Measurements from ENCODE around the gene TUBB3. TPM values are rescaled to one million over a fixed set of nuclear protein-coding genes. Genes with fewer than 3 reads are reported as not detected.
"Not testable (repeated sequence)": the region's sequence is repeated elsewhere in the genome, so short reads cannot be mapped to it uniquely, and the experiment has no call there.

The TUBB3 gene
- polyA plus RNA-seq, 4 donors, result 0.89 to 42.0 (median 4.6) TPM

- DNase-seq; H3K27me3 ChIP-seq (ENCODE audit: control insufficient read depth in 3 of 3, insufficient read depth in 3 of 3, low read length in 3 of 3); FAIRE-seq; H3K27ac ChIP-seq (ENCODE audit: low read depth in 1 of 3, low read length in 2 of 3); H3K4me3 ChIP-seq (ENCODE audit: low read depth in 1 of 3, low read length in 3 of 3): not testable (repeated sequence)
- peaks cover 0 to 41% (median 2%) of the 10 kb centered on the region in 3 donors for H3K36me3 ChIP-seq (ENCODE audit: control insufficient read depth in 3 of 3, insufficient read depth in 2 of 3, low read depth in 1 of 3, low read length in 3 of 3)
- 87 to 89% (median 89%) methylated on average over 5 of the region's 5 CpGs for WGBS, 3 donors
- peaks cover 2 to 13% (median 10%) of the 10 kb centered on the region in 3 donors for H3K4me1 ChIP-seq (ENCODE audit: control insufficient read depth in 3 of 3, insufficient read depth in 2 of 3, low read depth in 1 of 3, low read length in 2 of 3)
- peaks cover 0 to 26% of the 10 kb centered on the region in 2 donors for H3K9me3 ChIP-seq (ENCODE audit: control insufficient read depth in 2 of 2, insufficient read depth in 1 of 2, low read depth in 1 of 2, low read length in 1 of 2)
Measured at GRCh38 chr16:89967436-89967835, 44.3 kb downstream of the TUBB3 start.

GRCh38 chr16:89968074-89968473, 44.9 kb downstream of the TUBB3 start:
- Histone ChIP-seq H3K4me1 (ENCODE audit: control insufficient read depth in 3 of 3, insufficient read depth in 2 of 3, low read depth in 1 of 3, low read length in 2 of 3) (peaks cover 2 to 14% (median 10%) of the 10 kb centered on the region in 3 donors), H3K36me3 (ENCODE audit: control insufficient read depth in 3 of 3, insufficient read depth in 2 of 3, low read depth in 1 of 3, low read length in 3 of 3) (peaks cover 0 to 36% (median 2%) of the 10 kb centered on the region in 3 donors), H3K9me3 (ENCODE audit: control insufficient read depth in 2 of 2, insufficient read depth in 1 of 2, low read depth in 1 of 2, low read length in 1 of 2) (peaks cover 0 to 26% of the 10 kb centered on the region in 2 donors)
- H3K27ac ChIP-seq (ENCODE audit: low read depth in 1 of 3, low read length in 2 of 3); H3K27me3 ChIP-seq (ENCODE audit: control insufficient read depth in 3 of 3, insufficient read depth in 3 of 3, low read length in 3 of 3); FAIRE-seq; DNase-seq; H3K4me3 ChIP-seq (ENCODE audit: low read depth in 1 of 3, low read length in 3 of 3): not testable (repeated sequence)
- 84 to 91% (median 86%) methylated on average over 11 of the region's 11 CpGs for WGBS, 3 donors

- FAIRE-seq, result no peak
- no peak overlapping the region for H3K27ac ChIP-seq (ENCODE audit: low read depth in 1 of 3, low read length in 2 of 3)
- 85 to 91% (median 90%) methylated on average over 6 of the region's 6 CpGs for WGBS, 3 donors
Measured at GRCh38 chr16:89969741-89970410, 46.7 kb downstream of the TUBB3 start.

GRCh38 chr16:89971495-89972243, 48.5 kb downstream of the TUBB3 start:
- Histone ChIP-seq H3K27ac (ENCODE audit: low read depth in 1 of 3, low read length in 2 of 3) (peak overlapping the region in 2 of 3 donors; percentile 95 to 96), H3K4me1 (ENCODE audit: control insufficient read depth in 3 of 3, insufficient read depth in 2 of 3, low read depth in 1 of 3, low read length in 2 of 3) (peaks cover 6 to 34% (median 12%) of the 10 kb centered on the region in 3 donors), H3K36me3 (ENCODE audit: control insufficient read depth in 3 of 3, insufficient read depth in 2 of 3, low read depth in 1 of 3, low read length in 3 of 3) (peaks cover 0 to 12% (median 0%) of the 10 kb centered on the region in 3 donors), H3K4me3 (ENCODE audit: low read depth in 1 of 3, low read length in 3 of 3) (peak overlapping the region; percentile 74 to 98 (median 88)), H3K9me3 (ENCODE audit: control insufficient read depth in 2 of 2, insufficient read depth in 1 of 2, low read depth in 1 of 2, low read length in 1 of 2) (peaks cover 0 to 26% of the 10 kb centered on the region in 2 donors), H3K27me3 (ENCODE audit: control insufficient read depth in 3 of 3, insufficient read depth in 3 of 3, low read length in 3 of 3) (no peaks in the 10 kb centered on the region)
- FAIRE-seq (no peak), DNase-seq (no peak)
- 46 to 48% (median 47%) methylated on average over 42 of the region's 42 CpGs for WGBS, 3 donors

More at GRCh38 chr16:89969741-89970410, 46.7 kb downstream of the TUBB3 start:
- Histone ChIP-seq H3K9me3 (ENCODE audit: control insufficient read depth in 2 of 2, insufficient read depth in 1 of 2, low read depth in 1 of 2, low read length in 1 of 2) (peaks cover 0 to 26% of the 10 kb centered on the region in 2 donors), H3K4me3 (ENCODE audit: low read depth in 1 of 3, low read length in 3 of 3) (no peak overlapping the region), H3K4me1 (ENCODE audit: control insufficient read depth in 3 of 3, insufficient read depth in 2 of 3, low read depth in 1 of 3, low read length in 2 of 3) (peaks cover 4 to 26% (median 12%) of the 10 kb centered on the region in 3 donors), H3K27me3 (ENCODE audit: control insufficient read depth in 3 of 3, insufficient read depth in 3 of 3, low read length in 3 of 3) (no peaks in the 10 kb centered on the region), H3K36me3 (ENCODE audit: control insufficient read depth in 3 of 3, insufficient read depth in 2 of 3, low read depth in 1 of 3, low read length in 3 of 3) (peaks cover 0 to 23% (median 0%) of the 10 kb centered on the region in 3 donors)
- DNase-seq, result no peak

GRCh38 chr16:89972244-89973234, 49.4 kb downstream of the TUBB3 start:
- FAIRE-seq (no peak), DNase-seq (peak; percentile 97 to 98)
- Histone ChIP-seq H3K4me1 (ENCODE audit: control insufficient read depth in 3 of 3, insufficient read depth in 2 of 3, low read depth in 1 of 3, low read length in 2 of 3) (peaks cover 6 to 34% (median 12%) of the 10 kb centered on the region in 3 donors), H3K36me3 (ENCODE audit: control insufficient read depth in 3 of 3, insufficient read depth in 2 of 3, low read depth in 1 of 3, low read length in 3 of 3) (peaks cover 0 to 14% (median 0%) of the 10 kb centered on the region in 3 donors), H3K4me3 (ENCODE audit: low read depth in 1 of 3, low read length in 3 of 3) (peak overlapping the region; percentile 74 to 98 (median 88)), H3K9me3 (ENCODE audit: control insufficient read depth in 2 of 2, insufficient read depth in 1 of 2, low read depth in 1 of 2, low read length in 1 of 2) (peaks cover 0 to 26% of the 10 kb centered on the region in 2 donors), H3K27me3 (ENCODE audit: control insufficient read depth in 3 of 3, insufficient read depth in 3 of 3, low read length in 3 of 3) (no peaks in the 10 kb centered on the region), H3K27ac (ENCODE audit: low read depth in 1 of 3, low read length in 2 of 3) (peak overlapping the region; percentile 77 to 96 (median 95))
- 0 to 1% (median 0%) methylated on average over 65 to 104 of the region's 104 CpGs for WGBS, 3 donors

GRCh38 chr16:89973235-89973634, 50.1 kb downstream of the TUBB3 start:
- Histone ChIP-seq H3K4me3 (ENCODE audit: low read depth in 1 of 3, low read length in 3 of 3) (peak overlapping the region; percentile 74 to 98 (median 88)), H3K27ac (ENCODE audit: low read depth in 1 of 3, low read length in 2 of 3) (peak overlapping the region; percentile 77 to 96 (median 95)), H3K9me3 (ENCODE audit: control insufficient read depth in 2 of 2, insufficient read depth in 1 of 2, low read depth in 1 of 2, low read length in 1 of 2) (peaks cover 0 to 26% of the 10 kb centered on the region in 2 donors), H3K36me3 (ENCODE audit: control insufficient read depth in 3 of 3, insufficient read depth in 2 of 3, low read depth in 1 of 3, low read length in 3 of 3) (peaks cover 0 to 21% (median 0%) of the 10 kb centered on the region in 3 donors), H3K27me3 (ENCODE audit: control insufficient read depth in 3 of 3, insufficient read depth in 3 of 3, low read length in 3 of 3) (no peaks in the 10 kb centered on the region), H3K4me1 (ENCODE audit: control insufficient read depth in 3 of 3, insufficient read depth in 2 of 3, low read depth in 1 of 3, low read length in 2 of 3) (peaks cover 6 to 34% (median 12%) of the 10 kb centered on the region in 3 donors)
- FAIRE-seq, result no peak
- WGBS, 3 donors, result 4 to 14% (median 8%) methylated on average over 14 of the region's 14 CpGs
- peak in 1 of 2 donors; percentile 31 for DNase-seq

- peak overlapping the region in 2 of 3 donors; percentile 88 to 98 for H3K4me3 ChIP-seq (ENCODE audit: low read depth in 1 of 3, low read length in 3 of 3)
- peak; percentile 80 to 93 for DNase-seq
- peak overlapping the region; percentile 16 to 95 (median 32) for H3K27ac ChIP-seq (ENCODE audit: low read depth in 1 of 3, low read length in 2 of 3)
- peaks cover 6 to 34% (median 12%) of the 10 kb centered on the region in 3 donors for H3K4me1 ChIP-seq (ENCODE audit: control insufficient read depth in 3 of 3, insufficient read depth in 2 of 3, low read depth in 1 of 3, low read length in 2 of 3)
- WGBS, 3 donors, result 21 to 64% (median 27%) methylated on average over 13 of the region's 13 CpGs
- peaks cover 0 to 23% (median 2%) of the 10 kb centered on the region in 3 donors for H3K36me3 ChIP-seq (ENCODE audit: control insufficient read depth in 3 of 3, insufficient read depth in 2 of 3, low read depth in 1 of 3, low read length in 3 of 3)
- peaks cover 0 to 26% of the 10 kb centered on the region in 2 donors for H3K9me3 ChIP-seq (ENCODE audit: control insufficient read depth in 2 of 2, insufficient read depth in 1 of 2, low read depth in 1 of 2, low read length in 1 of 2)
- no peaks in the 10 kb centered on the region for H3K27me3 ChIP-seq (ENCODE audit: control insufficient read depth in 3 of 3, insufficient read depth in 3 of 3, low read length in 3 of 3)
- no peak for FAIRE-seq
Measured at GRCh38 chr16:89973654-89974335, 50.7 kb downstream of the TUBB3 start.

Measured in small intestine (tissue), 7 donors.